GM23338 (cell line): ENCODE results near the gene TYR. TPM values are rescaled to one million over a fixed set of nuclear protein-coding genes. Genes with fewer than 3 reads are reported as not detected.
"Not testable (repeated sequence)": the region's sequence is repeated elsewhere in the genome, so short reads cannot be mapped to it uniquely, and the experiment has no call there.

Source experiments
- ATAC-seq: fragments of 200-7000 bp; cut with Tn5 transposase; 3 replicates; pipeline ENCODE4 v1.9.1; 2020
- DNase-seq: peaks from one replicate; pipeline ENCODE4 v3.0.0-alpha.2; 2015; ENCODE audit warnings: low spot score
- H2AFZ ChIP-seq: fragments of 200-600 bp; sonication (generic); 2 replicates; pipeline ENCODE4 v1.8.0; 2016; ENCODE audit warnings: antibody characterized with exemption, mild to moderate bottlenecking, moderate library complexity
- H3F3A ChIP-seq: fragments of 200-600 bp; sonication (generic); replicated peaks from 2 replicates; pipeline ENCODE4 v1.8.0; 2017; ENCODE audit warnings: antibody characterized with exemption, mixed run types, low read depth
- H3K27ac ChIP-seq: fragments of 200-600 bp; sonication (generic); 2 replicates; pipeline ENCODE4 v1.6.1; 2016; ENCODE audit warnings: low read depth
- H3K27me3 ChIP-seq: fragments of 200-600 bp; sonication (generic); 2 replicates; pipeline ENCODE4 v1.8.0; 2016; ENCODE audit warnings: mild to moderate bottlenecking, mixed run types, moderate library complexity; ENCODE audit not compliant: insufficient read depth
- H3K36me3 ChIP-seq: fragments of 200-600 bp; sonication (generic); 2 replicates; pipeline ENCODE4 v1.8.0; 2016; ENCODE audit warnings: mild to moderate bottlenecking; ENCODE audit not compliant: insufficient read depth
- H3K4me1 ChIP-seq: fragments of 200-600 bp; sonication (generic); 2 replicates; pipeline ENCODE4 v1.8.0; 2016; ENCODE audit warnings: mild to moderate bottlenecking, moderate library complexity; ENCODE audit not compliant: insufficient read depth
- H3K4me2 ChIP-seq: fragments of 200-600 bp; sonication (generic); 2 replicates; pipeline ENCODE4 v1.7.1; 2017; ENCODE audit warnings: mixed run types
- H3K4me3 ChIP-seq: fragments of 200-600 bp; sonication (generic); 2 replicates; pipeline ENCODE4 v1.6.1; 2016; ENCODE audit warnings: mixed run types
- H3K79me2 ChIP-seq: fragments of 200-600 bp; sonication (generic); replicated peaks from 2 replicates; pipeline ENCODE4 v1.8.0; 2017; ENCODE audit warnings: mild to moderate bottlenecking; ENCODE audit not compliant: insufficient read depth
- H3K9me2 ChIP-seq: fragments of 200-600 bp; sonication (generic); 2 replicates; pipeline ENCODE4 v1.8.0; 2017; ENCODE audit not compliant: insufficient read depth
- H4K20me1 ChIP-seq: fragments of 200-600 bp; sonication (generic); replicated peaks from 2 replicates; pipeline ENCODE4 v1.8.0; 2017; ENCODE audit warnings: mild to moderate bottlenecking; ENCODE audit not compliant: insufficient read depth
- H3K27ac Mint-ChIP-seq: 2 replicates; pipeline ENCODE4 v1.8.0; 2020; ENCODE audit warnings: inconsistent platforms, mild to moderate bottlenecking, moderate library complexity, mixed read lengths
- H3K27me3 Mint-ChIP-seq: 3 replicates; pipeline ENCODE4 v1.8.0; 2022; ENCODE audit warnings: low read depth, mild to moderate bottlenecking, moderate library complexity, mixed read lengths, inconsistent platforms; ENCODE audit not compliant: insufficient read depth, poor library complexity
- H3K36me3 Mint-ChIP-seq: 3 replicates; pipeline ENCODE4 v1.8.0; 2021; ENCODE audit warnings: low read depth, mild to moderate bottlenecking, inconsistent platforms, moderate library complexity, mixed read lengths
- H3K4me1 Mint-ChIP-seq: 3 replicates; pipeline ENCODE4 v1.8.0; 2020; ENCODE audit warnings: mild to moderate bottlenecking, inconsistent platforms, mixed read lengths
- H3K4me3 Mint-ChIP-seq: 3 replicates; pipeline ENCODE4 v1.8.0; 2021; ENCODE audit warnings: moderate library complexity, mild to moderate bottlenecking, inconsistent platforms, mixed read lengths
- H3K9me3 Mint-ChIP-seq: 3 replicates; pipeline ENCODE4 v1.8.0; 2020; ENCODE audit warnings: moderate library complexity, mild to moderate bottlenecking, inconsistent platforms, mixed read lengths
- polyA plus RNA-seq: library from polyadenylated mRNA; unstranded; fragments of >200 nt; fragmentation: Nextera tagmentation; extraction: Ambion mirVana; gene quantifications from 2 replicates; pipeline ENCODE4 v1.2.1, GENCODE V29; 2016
- total RNA-seq: library from RNA; depleted of rRNA; stranded (reverse); fragments of >200 nt; shearing (Covaris generic); gene quantifications from 2 replicates; pipeline ENCODE4 v1.2.3, GENCODE V29; 2014; rRNA removed

TYR gene
- total and polyA plus RNA-seq, 2 experiments from 2014 or later, result 0.08 TPM; not detected in 1

GRCh38 chr11:89338073-89338472 lies 160.4 kb downstream of the TYR start:
- H3K9me2 ChIP-seq, H3K36me3 ChIP-seq, H3F3A ChIP-seq, H4K20me1 ChIP-seq, H3K27me3 ChIP-seq, H3K27me3 Mint-ChIP-seq, ATAC-seq, H3K27ac ChIP-seq, H2AFZ ChIP-seq, H3K4me3 ChIP-seq, H3K4me1 Mint-ChIP-seq, H3K4me1 ChIP-seq, H3K27ac Mint-ChIP-seq, H3K4me2 ChIP-seq, H3K36me3 Mint-ChIP-seq, H3K79me2 ChIP-seq, H3K9me3 Mint-ChIP-seq, H3K4me3 Mint-ChIP-seq, DNase-seq: not testable (repeated sequence)

GRCh38 chr11:89340450-89340849 lies 162.8 kb downstream of the TYR start:
- not testable (repeated sequence) for H4K20me1 ChIP-seq, H3K4me1 ChIP-seq, H3K27ac Mint-ChIP-seq, DNase-seq, H3K4me3 ChIP-seq, H3K79me2 ChIP-seq, ATAC-seq, H3K27me3 Mint-ChIP-seq, H3K27me3 ChIP-seq, H3K9me2 ChIP-seq, H3K9me3 Mint-ChIP-seq, H2AFZ ChIP-seq, H3K27ac ChIP-seq, H3K36me3 Mint-ChIP-seq, H3K4me2 ChIP-seq, H3F3A ChIP-seq, H3K4me3 Mint-ChIP-seq, H3K4me1 Mint-ChIP-seq, H3K36me3 ChIP-seq

- not testable (repeated sequence) for H3K27ac Mint-ChIP-seq, H3K9me3 Mint-ChIP-seq, H3K27ac ChIP-seq, H3K36me3 ChIP-seq, H2AFZ ChIP-seq, DNase-seq, H3K4me1 ChIP-seq, H3K4me2 ChIP-seq, H3F3A ChIP-seq, ATAC-seq, H3K36me3 Mint-ChIP-seq, H3K4me1 Mint-ChIP-seq, H3K27me3 Mint-ChIP-seq, H3K27me3 ChIP-seq, H3K4me3 ChIP-seq, H3K9me2 ChIP-seq, H3K79me2 ChIP-seq, H4K20me1 ChIP-seq, H3K4me3 Mint-ChIP-seq
These were observed 165.4 kb downstream of the TYR start for GRCh38 chr11:89342880-89343572.

Other genes with a start within 250 kb of the TYR start
- gene GRM5, start 111.9 kb upstream of the TYR start, total RNA-seq, result 0.23 and 0.45 TPM in 2 replicates
- gene GRM5, start 111.9 kb upstream of the TYR start, polyA plus RNA-seq, result 0.12 and 0.23 TPM in 2 replicates